Eye (tissue), 1 donor: ENCODE measurements around the gene ATF7IP.
A peak's percentile ranks its signal among the peaks of the same experiment; 100 is the strongest.

Experiments
- DNase-seq: peaks from one replicate; pipeline ENCODE4 v3.0.0-alpha.2; 2015

The ATF7IP gene

DNA sequence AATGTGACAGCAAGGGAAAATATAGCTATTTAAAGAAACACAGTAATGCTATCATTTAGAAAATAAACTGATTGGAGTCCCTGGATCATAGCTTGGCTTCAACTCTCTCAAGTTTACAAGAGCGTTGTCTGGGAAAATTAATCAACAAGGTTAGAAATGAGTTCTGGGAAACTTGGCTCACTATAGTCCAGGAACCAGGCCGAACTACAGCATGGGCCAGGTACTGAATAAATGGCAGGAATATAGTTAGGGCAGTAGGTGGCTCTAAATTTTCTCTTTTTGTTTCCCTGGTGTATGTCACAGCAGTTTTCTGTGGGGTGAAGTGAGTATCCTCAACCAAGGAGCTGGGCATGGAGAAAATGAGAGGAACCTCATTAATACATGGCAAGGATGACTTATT is 129.8 kb downstream of the ATF7IP start:
- DNase-seq = no peak

- DNase-seq = no peak
These were observed 140.4 kb downstream of the ATF7IP start for GRCh38 chr12:14505626-14506596.

- DNase-seq = no peak
These were observed 145.1 kb downstream of the ATF7IP start for GRCh38 chr12:14510574-14510973.

- peak; percentile 62 for DNase-seq
These were observed 148.8 kb downstream of the ATF7IP start for GRCh38 chr12:14514154-14514842.

DNA sequence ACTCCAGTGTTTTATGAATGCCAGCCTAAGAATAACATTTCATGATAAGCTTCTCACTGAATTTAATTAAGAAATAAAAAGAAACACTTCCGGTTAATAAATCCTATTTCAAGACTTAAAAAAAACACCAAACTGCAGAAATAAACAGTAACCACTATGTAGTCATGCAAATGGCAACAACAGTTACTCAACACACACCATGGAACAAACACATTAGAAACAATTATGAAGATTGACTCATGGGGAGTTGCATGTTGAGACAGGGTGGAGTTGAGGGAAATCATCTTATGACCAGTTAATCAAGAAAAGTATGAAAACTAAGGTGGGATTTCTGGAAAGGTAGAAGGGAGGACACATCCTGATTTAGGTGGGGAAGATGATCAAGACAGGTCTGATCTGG is 149.5 kb downstream of the ATF7IP start:
- DNase-seq = no peak

- no peak for DNase-seq
These were observed 156.3 kb downstream of the ATF7IP start for GRCh38 chr12:14521822-14522221.

- DNase-seq = no peak
These were observed 160.5 kb downstream of the ATF7IP start for GRCh38 chr12:14525964-14526363.

GRCh38 chr12:14532152-14532551 is 166.7 kb downstream of the ATF7IP start:
- no peak for DNase-seq

- no peak for DNase-seq
These were observed 171.6 kb downstream of the ATF7IP start for GRCh38 chr12:14537088-14537487.

DNA sequence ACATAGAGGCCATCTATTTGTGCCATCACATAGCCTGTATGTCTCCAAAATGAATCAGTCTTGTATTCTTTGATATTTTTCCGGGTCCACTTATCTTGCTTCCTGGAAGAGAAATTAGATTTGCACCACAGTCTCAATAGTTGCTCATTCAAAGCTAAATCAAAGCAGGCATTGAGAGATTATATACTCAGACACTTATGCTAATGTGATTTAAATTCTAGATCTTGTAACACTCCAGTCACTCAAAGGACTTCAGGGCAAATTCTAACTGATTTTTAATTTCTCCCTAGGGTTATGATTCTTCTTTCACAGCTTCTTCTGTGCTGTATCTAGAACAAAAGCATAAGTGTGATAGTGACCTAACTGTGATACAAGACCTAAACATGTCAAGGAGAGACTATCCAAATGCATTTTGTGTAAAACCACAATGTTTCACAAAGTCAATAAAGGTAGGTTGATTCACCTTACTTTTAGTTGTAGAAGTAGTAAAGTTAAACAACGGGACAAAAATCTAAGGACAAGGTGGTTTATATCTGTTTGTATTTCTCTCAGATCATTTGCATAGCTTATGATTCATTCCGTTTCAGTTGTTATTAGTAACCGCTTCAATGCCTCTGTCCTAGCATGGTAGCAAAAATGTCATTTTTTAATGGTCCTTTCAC is 175.4 kb downstream of the ATF7IP start:
- no peak for DNase-seq

DNA sequence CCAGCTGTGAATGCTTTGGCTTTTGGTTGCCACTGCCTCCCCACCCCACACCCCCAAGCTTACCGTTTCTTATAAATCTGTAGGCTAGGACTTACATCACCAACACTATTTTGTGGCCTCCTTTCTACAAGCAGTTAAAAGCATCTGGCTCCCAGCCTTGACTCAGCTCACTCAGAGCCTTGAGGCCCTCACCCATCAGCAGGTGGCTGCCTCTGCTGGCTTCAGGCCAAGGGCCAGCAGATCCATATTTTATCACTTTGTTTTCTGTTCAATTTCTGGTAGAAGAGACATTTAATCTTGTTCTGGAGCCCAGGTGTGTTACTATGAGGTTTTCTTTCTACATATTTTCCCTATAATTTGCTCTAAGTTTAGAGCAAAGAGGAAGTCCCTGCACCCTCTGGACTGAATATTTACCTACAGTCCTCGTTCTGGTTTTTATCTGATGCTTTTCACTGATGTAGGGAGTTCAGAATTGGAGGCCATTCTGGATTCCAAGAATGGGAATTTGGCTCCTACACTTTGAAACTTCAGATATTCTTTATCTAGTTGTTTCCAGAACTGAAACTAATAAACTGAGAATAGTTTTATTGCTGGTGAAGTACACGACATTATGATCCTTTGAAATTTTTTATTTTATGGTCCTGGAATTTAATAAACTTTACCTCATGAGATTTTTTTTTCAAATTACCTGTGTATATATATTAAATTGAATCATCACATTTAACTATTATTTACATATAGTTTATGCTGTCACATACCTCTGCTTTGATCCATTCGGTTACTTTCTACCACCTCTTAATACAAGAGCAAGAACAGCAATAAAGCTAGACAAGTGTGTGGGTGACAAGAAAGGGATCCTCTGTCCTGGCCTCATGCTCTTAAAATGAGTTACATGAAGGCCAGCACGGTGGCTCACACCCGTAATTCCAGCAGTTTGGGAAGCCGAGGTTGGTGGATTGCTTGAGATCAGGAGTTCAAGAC is 180.0 kb downstream of the ATF7IP start:
- DNase-seq = no peak

DNA sequence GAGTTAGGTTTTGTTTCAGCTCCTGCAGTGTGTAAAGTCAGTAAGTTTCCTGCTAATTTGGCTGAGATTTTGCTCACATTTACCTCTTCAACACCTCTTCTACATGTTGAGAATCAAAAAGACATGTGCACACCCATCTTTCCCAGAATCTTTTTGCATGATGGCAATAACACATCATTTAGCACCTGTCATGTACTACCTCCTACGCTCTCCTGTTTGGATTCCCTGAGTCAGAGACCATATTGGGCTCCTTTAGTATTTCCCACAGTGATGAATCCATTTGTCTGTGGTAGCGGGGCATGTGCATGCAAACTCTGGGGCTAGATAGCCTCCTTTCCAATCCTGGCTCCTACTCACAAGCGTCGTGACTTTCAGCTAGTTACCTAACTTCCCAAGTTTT is 182.1 kb downstream of the ATF7IP start:
- no peak for DNase-seq

- no peak for DNase-seq
These were observed 183.1 kb downstream of the ATF7IP start for GRCh38 chr12:14548609-14549008.
